Lower leg skin (tissue), 3 donors: ENCODE data around the gene PARP14.

ENCODE experiments used
- CTCF ChIP-seq, 3 donors: fragments of 450-650 bp; IDR thresholded peaks; one replicate each; pipeline ENCODE4 v1.5.1; 2016; ENCODE audit warnings: antibody characterized with exemption in 3 of 3, mild to moderate bottlenecking in 3 of 3, moderate library complexity in 2 of 3
- POLR2A ChIP-seq, 2 donors: fragments of 450-650 bp; IDR thresholded peaks; one replicate each; pipeline ENCODE4 v1.6.1; 2016 to 2017; ENCODE audit warnings: antibody characterized with exemption in 2 of 2, mild to moderate bottlenecking in 1 of 2, moderate library complexity in 1 of 2

GRCh38 chr3:122660297-122660974 is 20.2 kb upstream of the PARP14 start:
- TF ChIP-seq CTCF (IDR thresholded peaks at IDR 0.05) (no peak), POLR2A (IDR thresholded peaks at IDR 0.05) (no peak)
